Myocyte (in vitro differentiated cells): Measurements from ENCODE around the gene MCF2. TPM values are rescaled to one million over a fixed set of nuclear protein-coding genes. Genes with fewer than 3 reads are reported as not detected.
A peak's percentile ranks its signal among the peaks of the same experiment; 100 is the strongest.

Experiments
- DNase-seq: peaks from one replicate; pipeline ENCODE4 v3.0.0-alpha.2; 2012; ENCODE audit warnings: low read depth
- total RNA-seq: library from RNA; depleted of rRNA; stranded (reverse); fragments of >200 nt; gene quantifications from 2 replicates; pipeline ENCODE4 v1.2.3, GENCODE V29; 2014

MCF2 gene
- total RNA-seq, 1 donor from 2014 or later: 0.91 TPM

DNA sequence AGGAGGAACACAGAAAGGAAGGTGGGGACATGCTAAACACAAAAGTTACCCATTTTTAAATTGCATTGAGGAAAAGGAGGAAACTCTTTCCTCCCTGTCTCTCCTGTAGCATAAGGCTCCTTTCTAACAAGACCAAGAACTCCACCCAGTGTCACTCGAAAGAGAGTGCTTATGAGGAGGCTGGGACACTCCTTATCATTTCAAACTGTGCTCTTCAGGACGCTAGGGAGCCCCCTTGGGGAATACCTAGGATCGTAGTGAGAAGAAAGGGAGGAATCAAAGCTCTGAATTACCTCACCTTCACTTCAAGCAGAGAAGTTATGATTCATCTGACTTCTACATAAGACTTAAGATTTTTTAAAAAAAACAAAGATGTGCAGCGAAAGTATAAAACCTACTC, 111.9 kb downstream of the MCF2 start:
- DNase-seq: no peak

DNA sequence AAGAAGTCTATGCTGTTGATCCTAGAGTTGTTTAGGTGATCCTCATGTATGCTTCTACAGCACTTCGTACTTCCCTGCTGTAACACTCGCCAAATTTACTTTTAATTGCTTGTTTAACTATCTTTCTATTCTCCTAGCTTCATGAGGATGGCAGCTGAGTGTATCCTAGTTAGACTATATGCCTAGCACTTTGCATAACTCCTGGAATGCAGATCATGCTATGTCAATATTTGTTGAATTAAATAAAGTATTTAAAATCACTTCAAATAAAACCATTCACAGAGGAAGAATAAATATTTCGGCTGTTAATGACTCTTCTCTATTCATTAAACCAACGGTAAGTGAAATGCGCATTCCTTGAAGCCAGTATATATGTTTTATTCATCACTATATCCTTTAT, 122.4 kb downstream of the MCF2 start:
- DNase-seq: no peak

DNA sequence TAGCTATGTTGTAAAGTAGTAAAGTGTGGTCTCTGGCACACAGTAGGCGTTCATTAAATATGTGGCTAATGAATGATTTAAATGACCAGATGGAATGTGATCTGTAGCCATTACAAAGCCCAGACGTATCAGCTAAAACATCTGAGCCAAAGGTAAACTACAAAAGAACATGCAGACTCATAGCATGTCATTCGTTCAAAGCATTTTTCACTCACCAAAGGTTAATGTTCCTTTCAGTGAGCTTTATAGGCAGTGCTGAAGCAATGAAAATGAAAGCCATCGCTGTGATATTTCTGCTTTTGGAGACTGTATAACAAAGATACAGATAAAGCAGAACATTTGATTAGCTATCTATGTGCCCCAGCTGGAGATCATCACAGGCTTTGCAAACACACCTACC, 126.9 kb downstream of the MCF2 start:
- DNase-seq: no peak

DNA sequence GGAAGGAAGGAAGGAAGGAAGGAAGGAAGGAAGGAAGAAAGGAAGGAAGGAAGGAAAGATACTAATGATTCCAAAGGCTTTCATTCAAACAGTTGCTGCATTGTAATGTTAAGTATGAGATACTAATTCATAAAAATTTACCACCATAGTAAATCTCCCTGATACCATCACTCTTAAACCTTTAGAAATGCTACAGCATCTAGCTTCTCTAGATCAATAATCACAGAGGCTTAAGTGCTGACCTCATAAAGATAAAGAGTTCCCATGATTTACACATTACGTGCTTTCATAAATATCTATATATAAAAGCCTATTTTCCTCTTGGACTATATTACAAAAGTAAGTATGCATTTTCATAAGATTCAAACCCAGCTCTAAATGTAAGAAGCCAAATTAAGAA, 141.0 kb downstream of the MCF2 start:
- DNase-seq: no peak

DNA sequence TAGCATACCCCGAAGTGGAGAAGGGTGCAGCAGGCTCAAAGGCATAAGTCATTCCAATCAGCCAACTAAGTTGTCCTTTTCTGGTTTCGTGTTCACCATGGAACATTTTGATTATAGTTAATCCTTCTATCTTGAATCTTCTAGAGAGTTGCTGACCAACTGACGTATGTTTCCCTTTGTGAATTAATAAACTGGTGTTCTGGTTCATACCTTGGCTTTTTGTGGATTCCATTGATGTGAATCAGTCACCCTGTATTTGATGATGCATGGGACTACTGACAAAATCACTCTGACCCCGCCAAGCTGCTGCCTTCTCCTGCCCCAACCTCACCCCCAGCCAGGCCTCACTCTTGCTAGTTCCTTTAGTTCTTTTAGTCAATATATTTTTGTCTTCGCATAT, 144.7 kb downstream of the MCF2 start:
- DNase-seq: no peak

DNA sequence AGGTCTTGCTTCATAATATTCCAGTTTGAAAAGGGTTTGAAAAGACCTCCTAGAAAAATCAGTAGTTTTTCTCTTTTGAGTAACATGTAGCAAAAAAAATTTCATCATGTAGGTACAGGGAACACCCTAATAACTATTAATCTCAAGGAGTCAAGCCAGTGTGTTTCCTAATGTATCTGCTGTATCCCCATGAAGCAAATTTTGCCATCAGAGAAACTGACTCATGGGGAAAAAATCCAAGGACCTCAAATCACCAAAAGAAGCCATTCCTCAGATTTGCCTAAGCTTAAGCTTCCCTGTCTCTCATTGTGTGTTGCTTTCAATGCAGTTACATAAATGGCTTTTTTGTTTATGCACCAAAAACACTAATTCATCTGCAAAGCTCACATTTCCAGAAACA, 147.7 kb downstream of the MCF2 start:
- DNase-seq: peak; percentile 9

DNA sequence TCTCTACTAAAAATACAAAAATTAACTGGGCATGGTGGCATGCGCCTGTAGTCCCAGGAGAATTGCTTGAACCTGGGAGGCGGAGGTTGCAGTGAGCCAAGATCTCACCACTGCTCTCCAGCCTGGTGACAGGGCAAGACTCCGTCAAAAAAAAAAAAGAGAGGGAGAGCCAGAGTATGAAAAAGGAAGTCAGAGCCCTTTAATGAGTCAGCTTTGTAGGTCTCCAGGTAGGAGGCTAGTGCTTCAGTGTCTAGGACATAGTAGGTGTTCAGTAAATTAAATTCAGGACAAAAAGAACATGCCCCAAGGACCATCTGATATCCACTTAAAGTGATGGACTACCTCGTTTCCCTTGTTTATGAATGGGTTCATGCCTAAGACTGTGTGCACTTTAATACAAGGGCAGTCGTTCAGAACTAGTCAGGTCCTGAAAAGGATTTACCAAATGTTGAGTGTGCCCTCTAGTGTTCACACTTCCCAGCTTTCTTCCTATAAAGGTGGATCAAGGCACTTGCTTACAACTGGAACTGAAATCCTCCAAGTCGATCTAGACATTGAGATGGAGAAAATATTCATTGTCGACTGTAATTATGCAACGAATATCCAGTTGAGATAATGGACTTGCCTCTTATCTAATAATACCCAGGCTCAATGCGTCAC, 148.5 kb downstream of the MCF2 start:
- DNase-seq: peak; percentile 70

DNA sequence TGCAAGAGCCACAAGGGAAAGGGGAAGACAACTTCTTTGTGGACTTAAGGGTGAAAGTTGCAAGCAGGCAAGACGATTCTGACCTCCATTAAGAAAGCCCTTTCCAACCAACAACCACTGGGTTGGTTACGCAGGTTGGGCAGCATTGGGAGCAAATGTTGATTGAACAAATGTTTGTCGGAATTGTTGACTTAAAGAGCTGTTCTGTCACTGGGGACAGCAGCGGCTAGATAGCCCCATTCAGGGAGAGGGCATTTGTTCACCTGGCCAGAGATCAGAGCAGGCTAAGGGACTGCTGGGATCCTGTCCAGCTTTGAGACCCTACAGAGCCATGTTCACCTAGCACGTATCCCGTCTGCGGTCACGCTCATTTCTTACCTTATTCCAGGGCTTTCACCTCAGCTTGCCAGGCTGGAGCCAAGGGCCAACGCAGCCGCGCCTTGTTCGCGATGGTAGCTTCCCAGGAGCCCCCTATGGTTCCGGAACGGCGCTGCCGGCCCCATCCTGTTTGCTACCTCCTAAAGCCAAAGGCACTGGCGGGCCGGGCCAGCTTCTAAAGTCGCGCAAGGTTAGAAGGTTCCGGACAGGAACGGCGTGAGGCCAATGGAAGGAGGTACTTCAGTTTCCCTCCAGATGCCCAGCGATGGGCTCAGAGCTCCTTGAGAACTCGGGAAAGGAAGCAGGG, 152.8 kb downstream of the MCF2 start:
- no peak for DNase-seq

DNA sequence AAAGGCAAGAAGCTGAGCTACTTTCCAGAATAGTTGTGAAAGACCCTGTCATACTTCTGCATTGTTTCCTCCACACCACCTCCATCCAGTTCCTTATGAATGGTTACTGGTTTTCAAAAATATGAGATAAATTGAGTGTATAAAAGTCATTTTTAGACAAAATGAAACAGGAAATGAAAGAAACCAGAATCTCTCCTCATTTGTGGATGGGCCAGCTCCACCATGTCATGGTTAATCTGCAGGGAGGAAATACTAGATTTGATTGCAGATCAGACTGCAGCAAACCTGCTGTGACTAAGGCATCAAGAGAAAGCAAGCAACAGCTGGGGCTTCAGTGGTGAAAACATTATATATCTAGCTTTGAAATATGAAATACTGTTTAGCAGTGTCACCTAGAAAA, 153.6 kb downstream of the MCF2 start:
- no peak for DNase-seq

DNA sequence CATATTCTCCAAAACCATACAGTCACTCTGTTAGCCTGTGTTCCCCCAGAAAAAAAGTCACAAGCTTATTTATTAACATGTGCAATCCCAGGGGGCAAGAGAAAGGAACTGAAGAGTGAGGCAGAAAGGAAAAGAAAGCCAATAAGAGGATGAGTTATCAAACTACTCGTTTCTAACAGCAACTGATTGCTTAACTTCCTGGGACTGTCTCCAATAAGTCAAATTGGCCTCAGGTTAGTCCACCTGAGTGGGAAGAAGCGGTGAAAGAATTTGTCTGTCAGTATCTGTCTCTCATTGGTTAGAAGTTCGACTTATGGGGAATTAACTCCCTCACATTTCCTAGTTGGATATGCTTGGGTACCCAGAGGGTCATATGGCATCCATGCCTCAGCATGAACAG, 163.4 kb downstream of the MCF2 start:
- DNase-seq: no peak

DNA sequence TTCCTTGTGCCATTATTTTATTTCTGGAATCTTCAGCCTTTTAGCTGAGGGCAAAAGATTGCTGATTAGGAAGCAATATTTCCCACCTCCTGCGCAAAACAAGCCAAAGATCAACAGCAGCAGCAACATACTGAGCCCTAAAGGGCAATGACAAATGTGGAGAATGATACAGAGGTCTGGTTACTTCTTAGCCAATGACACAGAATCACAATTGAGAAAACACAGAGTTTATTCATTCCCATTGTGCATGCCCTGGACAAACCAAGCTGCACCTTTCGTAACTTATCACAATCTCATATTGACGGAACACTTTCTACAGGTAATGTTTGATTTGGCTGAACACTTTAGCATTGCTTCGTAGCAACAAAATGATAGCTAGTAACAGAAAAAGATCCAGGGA, 164.0 kb downstream of the MCF2 start:
- no peak for DNase-seq

DNA sequence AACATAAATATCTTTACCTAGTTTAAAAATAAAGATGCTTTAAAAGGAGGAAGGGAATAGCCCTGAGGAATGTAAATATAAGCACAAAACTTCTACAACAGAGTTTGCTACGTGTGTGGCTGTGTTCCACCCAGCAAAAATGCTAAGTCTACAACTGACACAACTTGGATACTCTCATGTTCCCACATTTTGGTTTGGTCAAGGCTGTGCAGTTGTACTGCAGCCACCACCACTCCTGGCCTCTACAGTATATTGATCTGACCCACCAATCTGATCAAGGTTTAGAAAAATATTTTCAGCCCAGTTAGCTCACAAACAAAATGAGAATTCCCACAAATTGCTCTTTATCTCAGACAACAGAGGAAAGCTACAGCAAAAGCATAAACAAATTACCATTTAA, 165.3 kb downstream of the MCF2 start:
- no peak for DNase-seq

DNA sequence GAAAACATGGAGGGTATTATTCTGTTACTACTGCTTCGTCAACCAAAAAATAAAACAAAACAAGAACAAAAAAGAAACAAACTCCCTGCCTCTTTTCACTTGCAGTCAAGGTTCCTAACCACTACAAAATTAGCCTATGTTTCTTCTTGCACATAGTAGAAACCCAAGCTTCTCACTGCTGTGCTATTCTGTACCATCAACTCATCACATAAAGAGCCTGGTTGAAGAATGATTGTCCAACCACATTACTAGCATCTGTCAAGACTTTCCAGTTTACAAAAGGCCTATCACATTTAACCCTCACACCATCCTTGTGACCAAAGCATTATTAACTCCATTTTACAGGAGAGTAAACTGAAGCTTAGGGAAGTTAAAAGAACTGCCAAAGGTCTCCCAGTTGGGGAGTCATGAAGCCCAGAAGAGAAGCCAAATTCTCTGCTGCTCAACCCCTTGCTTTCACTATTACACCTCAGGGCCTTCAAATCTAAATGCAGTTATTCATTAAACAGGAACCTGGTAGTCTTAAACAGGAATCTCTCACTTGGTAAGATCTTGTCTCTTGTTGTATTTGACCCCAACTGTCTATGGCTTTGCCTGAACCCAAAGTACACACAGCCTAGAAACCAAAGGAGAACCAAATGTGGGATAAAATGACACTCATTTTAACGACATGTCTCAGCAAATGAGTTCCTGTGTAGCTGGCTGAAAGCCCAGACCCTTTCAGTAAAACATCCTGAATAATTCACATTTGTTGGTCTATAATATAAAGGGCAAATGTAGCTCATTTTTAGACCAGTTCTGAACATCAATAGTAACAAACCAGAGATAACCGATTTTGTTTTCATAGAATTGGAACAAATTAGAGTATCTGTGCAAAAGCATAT, 168.8 kb downstream of the MCF2 start:
- no peak for DNase-seq

DNA sequence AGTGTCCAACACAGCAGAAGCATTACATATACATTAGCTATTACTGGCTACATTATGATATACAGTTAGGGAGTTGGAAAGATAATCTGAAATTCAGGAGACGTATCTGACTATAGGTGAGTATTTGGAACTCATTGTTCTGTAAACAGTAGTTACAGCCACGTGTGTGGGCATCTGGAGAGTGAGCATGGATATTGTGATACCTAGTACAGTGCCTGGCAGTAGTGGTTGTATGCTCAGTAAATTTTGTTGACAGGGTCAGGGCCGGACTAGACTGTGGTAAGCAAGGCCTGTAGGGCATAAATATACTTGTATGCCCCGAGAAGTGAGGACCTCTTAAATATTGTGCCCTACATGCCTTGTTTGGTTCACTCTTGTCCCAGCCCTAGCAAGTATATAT, 174.5 kb downstream of the MCF2 start:
- DNase-seq: no peak

DNA sequence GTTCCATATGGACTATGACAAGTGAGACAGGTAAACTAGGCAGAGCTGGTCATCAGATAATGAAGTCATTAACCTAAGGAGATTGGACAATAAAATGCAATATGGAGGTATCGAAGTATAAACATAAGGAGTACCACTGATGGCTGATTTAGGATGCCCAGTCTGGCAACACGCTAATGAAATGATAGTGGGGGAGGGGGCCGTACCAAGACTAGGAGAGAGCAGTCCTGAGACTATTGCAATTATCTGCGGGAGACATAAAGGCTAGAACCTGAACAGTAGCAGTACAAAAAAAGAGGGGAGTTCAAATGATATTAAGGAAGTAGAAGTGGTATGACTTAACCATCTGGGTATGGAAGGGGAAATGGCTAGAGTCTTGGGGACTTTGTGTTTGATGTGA, 175.1 kb downstream of the MCF2 start:
- no peak for DNase-seq

Other genes starting within 250 kb of the MCF2 start
- gene F9, start 177.4 kb downstream of the MCF2 start, total RNA-seq: not detected in 2 replicates
- 13.6 and 24.6 TPM in 2 replicates for gene ATP11C, start 224.9 kb upstream of the MCF2 start, total RNA-seq